GM19324 (cell line): ENCODE measurements around the gene WNT10A.
"Not testable (repeated sequence)": the region's sequence is repeated elsewhere in the genome, so short reads cannot be mapped to it uniquely, and the experiment has no call there.

ENCODE experiments used
- ATAC-seq: cut with Tn5 transposase; IDR thresholded peaks from one replicate; pipeline ENCODE4 v1.9.1; 2021; ENCODE audit warnings: mild to moderate bottlenecking, moderate library complexity; ENCODE audit not compliant: unreplicated experiment, low FRiP score

WNT10A gene

GRCh38 chr2:218880102-218880858, at the start of gene WNT10A:
TSS of gene WNT10A (plus strand) at chr2:218880852. CDS start at chr2:218880996, 144 bp downstream.
- ATAC-seq = peak; percentile 69

- ATAC-seq = no peak
Observed at GRCh38 chr2:218831378-218831990, 49.2 kb upstream of the WNT10A start, which contains the start of gene PRKAG3. TSS of gene PRKAG3 (minus strand) at chr2:218831803.

GRCh38 chr2:218832081-218832480, 48.6 kb upstream of the WNT10A start:
- no peak for ATAC-seq

DNA sequence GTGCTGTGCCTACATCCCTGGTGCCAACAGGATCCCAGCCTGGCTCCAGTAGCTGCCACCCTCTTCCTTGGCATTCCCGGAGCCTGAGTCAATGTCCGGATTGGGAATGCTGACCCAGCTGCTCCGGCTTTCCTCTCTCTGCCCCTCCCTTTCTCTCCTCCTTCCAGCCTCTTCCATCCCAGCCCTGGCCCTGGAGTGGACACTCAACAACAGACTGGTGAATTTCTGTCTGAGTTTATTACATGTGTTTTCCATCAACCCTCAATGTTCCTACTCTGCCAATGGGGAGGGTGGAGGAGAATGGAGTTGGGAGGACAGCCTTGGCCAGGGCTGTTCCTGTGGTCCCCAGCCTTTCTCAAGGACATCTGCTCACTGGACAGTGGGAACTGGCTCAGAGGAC, 48.1 kb upstream of the WNT10A start:
- ATAC-seq = no peak

- no peak for ATAC-seq
Observed at GRCh38 chr2:218833023-218833609, 47.5 kb upstream of the WNT10A start.

DNA sequence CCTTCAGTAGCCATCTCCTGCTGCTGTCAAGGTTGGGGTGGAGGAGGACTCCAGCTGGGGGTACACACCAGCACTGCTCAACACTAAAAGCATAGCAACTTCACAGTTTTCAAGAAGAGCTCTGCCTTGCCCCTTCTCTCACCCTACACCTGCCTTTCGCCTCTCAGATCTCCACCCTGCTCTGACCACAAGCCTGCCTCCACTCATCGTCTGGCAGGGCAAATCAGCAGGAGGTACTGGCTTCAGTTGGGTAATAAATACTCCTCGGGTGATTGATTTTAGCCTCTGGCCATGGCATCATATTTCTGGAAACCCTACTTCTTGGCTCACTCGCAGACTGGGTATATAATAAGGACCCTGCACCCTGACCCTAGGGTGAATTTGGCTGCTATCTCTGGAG, 46.0 kb upstream of the WNT10A start:
- no peak for ATAC-seq

GRCh38 chr2:218837495-218837894, 43.2 kb upstream of the WNT10A start:
- ATAC-seq = no peak

DNA sequence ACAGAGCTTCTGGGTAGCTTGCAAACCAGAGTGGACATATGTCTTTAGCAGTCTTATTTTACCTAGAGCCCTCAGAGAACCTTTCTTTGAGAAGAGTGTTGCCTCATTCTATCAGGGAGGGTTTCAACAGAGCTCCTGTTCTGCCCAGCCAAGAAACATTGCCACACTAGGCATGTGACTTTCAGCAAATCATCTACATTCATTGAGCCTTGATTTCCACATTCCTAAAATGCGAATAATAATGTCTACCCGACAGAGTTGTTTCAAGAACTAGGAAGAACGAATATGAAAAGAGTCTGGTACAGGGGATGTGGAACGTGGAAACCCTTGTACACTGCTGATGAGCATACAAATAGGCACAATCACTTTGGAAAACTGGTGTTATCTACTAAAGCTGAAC, 41.2 kb upstream of the WNT10A start:
- no peak for ATAC-seq

GRCh38 chr2:218839888-218840287, 40.8 kb upstream of the WNT10A start:
- ATAC-seq = no peak

GRCh38 chr2:218844334-218844733, 36.3 kb upstream of the WNT10A start:
- ATAC-seq = not testable (repeated sequence)

DNA sequence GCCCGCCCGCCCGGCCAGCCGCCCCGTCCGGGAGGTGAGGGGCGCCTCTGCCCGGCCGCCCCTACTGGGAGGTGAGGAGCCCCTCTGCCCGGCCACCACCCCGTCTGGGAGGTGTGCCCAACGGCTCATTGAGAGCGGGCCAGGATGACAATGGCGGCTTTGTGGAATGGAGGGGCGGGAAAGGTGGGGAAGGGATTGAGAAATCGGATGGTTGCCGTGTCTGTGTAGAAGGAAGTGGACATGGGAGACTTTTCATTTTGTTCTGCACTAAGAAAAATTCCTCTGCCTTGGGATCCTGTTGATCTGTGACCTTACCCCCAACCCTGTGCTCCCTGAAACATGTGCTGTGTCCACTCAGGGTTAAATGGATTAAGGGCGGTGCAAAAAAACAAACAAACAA, 33.7 kb upstream of the WNT10A start:
- not testable (repeated sequence) for ATAC-seq

GRCh38 chr2:218849721-218850120, 30.9 kb upstream of the WNT10A start:
- no peak for ATAC-seq

DNA sequence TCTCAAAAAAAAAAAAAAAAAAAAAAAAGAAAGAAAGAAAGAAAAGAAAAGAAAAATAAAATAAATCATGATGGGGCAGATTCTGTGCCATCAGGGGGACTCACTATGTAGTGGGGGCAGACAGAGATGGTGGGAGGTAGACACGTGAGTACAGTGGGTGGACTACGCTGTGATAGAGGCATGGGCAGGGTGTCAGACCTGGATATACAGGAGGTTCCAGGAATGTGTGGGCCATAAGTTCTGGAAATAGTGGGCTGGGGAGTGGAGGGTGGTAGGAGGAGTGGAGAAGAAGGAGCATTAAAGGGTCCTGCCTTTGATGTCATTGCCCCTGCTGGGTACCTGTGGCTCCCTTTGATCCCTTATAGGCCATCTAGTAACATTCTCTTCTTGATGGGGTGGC, 29.9 kb upstream of the WNT10A start:
- ATAC-seq = no peak

- ATAC-seq = no peak
Observed at GRCh38 chr2:218851286-218851685, 29.4 kb upstream of the WNT10A start.

DNA sequence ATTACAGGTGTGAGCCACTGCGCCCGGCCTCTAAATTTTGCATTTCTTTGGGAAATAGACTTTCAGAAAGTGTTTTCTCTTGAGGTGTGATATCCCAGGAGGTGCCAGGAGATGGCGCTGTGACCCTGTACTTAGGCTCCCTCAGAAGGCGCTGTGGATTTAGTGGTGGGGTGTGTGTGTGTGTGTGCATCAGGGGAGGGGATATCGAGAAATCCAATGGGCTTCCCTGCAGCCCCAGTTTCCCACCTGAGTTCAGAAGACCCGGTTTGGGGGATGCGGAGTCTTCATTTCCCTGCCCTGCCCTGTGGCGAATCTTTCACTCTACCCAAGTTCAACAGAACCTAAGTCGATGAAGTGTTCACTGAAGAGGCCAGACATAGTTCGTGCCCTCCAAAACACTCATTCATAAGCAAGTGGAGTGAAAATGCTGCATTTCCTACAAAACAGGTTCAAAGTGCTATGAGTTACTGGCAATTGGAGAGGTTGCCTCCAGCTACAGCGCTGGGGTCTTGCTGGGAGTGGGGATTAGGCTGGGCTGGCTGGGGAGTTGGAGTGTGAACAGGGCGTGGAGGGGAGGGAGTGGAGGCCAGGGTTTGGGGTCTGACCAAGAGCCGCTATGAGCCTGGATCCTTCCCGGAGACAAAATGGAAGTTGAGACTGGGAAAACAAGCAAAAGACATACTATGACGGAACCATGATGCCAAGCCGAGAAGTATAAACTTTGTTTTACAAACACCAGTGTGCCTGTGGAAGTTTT, 27.6 kb upstream of the WNT10A start:
- ATAC-seq = no peak

- no peak for ATAC-seq
Observed at GRCh38 chr2:218853766-218854165, 26.9 kb upstream of the WNT10A start.

DNA sequence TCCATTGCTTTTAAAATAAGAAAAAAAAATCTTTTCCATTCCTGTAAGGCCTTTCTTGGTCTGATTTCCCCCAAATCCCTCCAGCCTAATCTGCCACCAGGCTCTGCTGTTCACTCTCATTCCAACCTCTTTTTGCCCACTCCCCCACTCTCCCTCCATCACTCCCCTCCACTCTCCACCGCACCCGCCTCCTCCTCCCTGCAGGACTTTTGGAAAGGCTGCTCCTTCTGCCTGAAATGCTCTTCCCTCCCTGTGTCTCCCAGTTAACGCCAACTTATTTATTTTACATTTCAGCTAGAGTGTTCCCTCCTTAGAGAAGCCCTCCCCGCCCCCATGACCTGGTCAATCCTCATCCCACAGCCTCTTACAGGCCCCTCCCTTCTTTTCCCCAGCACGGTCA, 25.8 kb upstream of the WNT10A start:
- ATAC-seq = no peak

DNA sequence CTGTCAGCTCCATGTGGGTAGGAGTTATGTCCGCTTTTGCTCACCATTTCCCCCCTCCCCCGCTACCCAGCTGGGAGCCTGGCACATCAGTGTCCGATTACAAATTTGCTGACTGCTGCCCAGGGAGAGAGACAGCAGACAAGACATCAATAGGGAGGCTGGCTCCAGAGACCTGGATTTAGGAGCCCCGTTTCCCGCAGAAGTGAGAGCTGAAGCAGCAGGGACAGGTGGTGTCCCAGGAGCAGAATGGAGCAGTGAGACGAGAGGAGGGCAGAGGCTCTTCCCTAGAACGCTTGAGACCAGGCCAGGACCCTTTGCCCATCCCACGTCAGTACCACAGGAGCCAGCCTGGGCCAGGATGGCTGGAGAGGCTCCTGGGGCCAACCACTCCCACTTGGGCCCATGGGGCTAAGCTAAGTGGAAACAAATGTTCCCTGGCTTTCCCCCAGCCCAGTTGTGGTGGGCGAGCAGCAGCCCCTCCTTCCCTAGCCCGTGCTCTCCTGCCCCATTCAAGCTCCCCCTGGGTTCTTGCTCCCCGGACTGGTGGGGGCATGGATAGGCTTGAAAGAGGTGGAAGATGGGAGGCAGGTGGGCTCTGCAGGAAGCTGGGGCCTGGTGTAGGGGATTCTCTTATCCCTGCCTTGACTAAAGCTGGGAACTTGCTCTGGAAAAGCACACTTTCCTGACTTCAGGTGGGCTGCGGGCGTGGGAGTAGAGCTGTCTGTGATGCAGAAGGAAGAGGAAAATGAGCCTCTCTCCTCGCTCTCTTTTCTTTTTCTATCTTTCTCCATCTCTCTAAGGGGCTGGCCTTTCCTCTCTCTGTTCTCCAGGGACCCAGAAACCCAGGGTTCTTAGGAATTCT, 25.1 kb upstream of the WNT10A start:
- no peak for ATAC-seq

DNA sequence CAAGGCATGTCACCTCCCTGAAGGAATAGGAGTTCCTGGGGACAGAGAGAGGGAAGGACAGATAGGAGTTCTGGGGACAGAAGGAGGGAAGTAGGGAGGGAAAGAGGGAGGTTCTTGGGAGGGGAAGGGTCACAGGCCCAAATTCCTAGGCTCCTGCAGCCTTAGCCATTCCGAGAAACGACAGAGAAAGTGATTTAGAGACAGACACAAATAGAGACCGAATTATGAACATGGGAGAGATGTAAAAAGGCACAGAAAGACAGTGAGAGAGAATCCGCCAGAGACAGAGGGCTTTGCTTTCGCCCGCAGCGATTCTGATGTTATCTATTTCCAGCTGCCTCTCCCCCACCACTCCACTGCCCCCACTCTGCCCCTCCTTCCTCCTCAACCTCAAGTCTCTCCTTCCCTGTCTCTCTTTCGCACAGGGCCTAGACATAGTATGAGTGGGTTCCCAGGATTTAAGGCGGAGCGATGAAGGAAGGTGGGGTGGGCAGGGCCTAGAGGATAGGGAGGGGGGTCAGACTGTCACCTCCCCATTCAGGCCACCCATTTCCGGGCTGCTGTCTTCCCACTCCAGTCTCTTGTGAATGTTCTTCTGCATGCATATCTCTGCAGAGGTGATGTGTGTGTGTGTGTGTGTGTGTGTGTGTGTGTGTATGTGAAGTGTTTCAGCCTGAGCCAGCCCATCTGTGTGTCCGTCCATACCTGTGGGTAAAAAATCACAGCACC, 24.3 kb upstream of the WNT10A start:
- ATAC-seq = no peak

DNA sequence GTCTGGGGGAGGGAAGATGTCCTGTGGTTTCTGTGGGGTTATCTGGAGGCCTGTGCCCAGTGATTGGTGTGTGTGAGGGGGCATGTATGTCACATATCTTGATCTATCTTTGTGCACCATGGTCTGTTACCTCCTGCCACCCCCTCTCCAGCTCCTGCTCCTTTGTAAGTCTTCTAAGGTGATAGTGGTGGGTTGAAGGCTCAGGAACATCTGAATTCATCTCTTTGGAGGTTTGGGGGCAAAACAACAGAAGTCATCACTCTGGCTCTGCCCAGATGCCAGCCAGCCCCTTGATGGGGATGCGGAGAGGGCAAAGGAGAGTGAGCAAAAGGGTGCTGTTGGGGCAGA, 23.8 kb upstream of the WNT10A start:
- ATAC-seq = no peak
